Brain pericyte (primary cell): ENCODE measurements around the gene MAP3K21.

Experiments used
- DNase-seq: peaks from one replicate; pipeline ENCODE4 v3.0.0-alpha.2; 2012; ENCODE audit warnings: low read depth, low spot score

The MAP3K21 gene

DNA sequence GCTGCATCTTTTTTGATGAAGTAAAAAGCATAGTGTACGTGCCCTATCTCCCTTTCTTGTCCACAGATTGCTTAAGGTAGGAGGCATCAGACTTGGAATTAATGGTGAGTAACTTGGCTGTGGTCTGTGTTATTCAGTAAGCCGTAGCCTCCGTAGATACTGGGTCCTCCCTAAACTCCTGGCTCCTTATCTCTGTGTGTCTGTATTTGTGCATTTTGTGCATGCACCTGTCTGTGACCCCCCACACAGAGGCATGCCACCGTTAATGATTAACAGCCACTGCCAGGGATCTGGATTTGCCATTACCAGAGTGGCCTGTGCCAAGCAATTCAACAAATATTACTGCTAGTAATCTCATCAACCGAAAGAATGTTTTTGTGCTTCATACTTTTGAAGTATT, 31.9 kb downstream of the MAP3K21 start:
- DNase-seq, result no peak

DNA sequence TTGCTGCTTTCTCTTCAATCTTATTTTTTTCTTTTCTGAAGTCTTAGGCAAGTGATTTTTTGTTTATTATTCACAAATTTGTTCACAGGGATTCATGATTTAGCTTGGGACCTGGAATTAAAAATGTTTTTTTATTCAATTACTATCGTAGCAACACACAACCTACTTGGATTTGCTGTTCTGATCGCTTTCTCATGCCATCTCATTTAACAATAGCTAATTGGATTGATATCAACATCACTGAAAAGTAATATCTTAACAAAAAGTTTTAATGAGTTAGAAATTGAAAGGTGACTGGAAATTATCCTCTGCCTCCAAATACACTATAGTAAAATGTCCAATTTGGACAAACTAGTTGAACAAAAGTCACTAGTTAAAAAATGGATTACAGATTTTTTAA, 32.4 kb downstream of the MAP3K21 start:
- no peak for DNase-seq

- no peak for DNase-seq
Measured at GRCh38 chr1:233360525-233361102, 33.1 kb downstream of the MAP3K21 start.

DNA sequence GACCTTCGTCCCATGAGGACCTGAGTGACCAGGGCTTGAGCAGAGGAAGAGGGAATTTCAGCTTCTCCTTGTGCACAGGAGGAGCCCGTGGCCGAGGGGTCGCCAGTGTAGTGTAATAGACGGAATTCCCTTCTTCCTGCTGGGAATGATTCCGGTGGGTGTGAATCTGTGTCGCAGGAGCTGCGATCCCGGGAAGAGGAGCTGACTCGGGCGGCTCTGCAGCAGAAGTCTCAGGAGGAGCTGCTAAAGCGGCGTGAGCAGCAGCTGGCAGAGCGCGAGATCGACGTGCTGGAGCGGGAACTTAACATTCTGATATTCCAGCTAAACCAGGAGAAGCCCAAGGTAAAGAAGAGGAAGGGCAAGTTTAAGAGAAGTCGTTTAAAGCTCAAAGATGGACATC, 34.4 kb downstream of the MAP3K21 start:
- DNase-seq, result no peak

DNA sequence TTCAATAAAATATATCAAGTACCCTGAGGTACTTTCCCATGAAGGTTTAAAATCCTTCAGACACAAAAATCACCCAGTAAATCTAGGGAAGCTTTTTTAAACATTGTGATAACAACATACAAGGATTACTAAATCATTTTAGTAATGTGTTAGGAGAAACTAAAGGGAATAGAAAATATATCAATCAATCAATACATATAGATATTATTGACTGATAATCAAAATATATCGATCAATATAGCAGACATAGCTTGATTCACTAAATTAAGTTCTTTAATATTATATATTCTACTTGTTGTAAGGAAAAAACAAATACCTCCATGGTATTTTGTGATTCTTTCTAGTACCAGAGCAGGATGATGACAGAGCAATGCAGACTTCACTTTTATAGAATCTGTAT, 35.2 kb downstream of the MAP3K21 start:
- no peak for DNase-seq

GRCh38 chr1:233364026-233364425, 36.5 kb downstream of the MAP3K21 start:
- no peak for DNase-seq

DNA sequence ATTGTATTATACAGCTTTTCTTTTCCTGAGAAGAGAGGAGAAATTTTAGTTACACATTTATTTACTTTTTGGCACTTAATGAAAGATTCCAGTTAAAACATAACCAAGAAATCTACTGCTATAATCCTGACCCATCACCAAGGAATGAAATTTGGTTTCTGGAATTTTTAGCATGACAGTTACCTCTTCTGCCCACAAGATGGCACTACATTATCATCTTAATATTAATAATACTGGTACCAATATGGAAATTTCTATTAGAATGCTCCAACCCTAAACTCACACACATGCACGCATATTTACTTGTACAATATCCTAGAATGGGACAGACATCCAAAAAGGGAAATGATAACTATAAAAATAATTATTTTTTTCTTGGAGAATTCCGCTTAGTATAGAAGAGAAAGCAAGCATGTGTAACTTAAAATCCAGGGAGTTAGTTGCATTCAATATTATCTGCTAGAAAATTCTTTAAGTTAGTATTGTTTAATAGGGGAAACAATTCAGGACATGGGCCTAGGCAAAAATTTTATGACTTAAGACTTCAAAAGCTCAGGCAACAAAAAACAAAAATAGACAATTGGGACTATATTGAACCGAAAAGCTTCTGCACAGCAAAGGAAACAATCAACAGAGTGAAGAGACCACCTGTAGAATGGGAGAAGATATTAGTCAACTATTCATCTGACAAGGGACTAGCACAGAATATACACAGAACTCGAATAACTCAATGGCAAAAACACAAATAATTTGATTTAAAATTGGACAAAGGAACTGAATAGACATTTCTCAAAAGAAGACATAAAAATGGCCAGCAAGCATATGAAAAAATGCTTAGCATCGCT, 37.4 kb downstream of the MAP3K21 start:
- DNase-seq, result no peak

GRCh38 chr1:233366575-233366974, 39.1 kb downstream of the MAP3K21 start:
- no peak for DNase-seq

DNA sequence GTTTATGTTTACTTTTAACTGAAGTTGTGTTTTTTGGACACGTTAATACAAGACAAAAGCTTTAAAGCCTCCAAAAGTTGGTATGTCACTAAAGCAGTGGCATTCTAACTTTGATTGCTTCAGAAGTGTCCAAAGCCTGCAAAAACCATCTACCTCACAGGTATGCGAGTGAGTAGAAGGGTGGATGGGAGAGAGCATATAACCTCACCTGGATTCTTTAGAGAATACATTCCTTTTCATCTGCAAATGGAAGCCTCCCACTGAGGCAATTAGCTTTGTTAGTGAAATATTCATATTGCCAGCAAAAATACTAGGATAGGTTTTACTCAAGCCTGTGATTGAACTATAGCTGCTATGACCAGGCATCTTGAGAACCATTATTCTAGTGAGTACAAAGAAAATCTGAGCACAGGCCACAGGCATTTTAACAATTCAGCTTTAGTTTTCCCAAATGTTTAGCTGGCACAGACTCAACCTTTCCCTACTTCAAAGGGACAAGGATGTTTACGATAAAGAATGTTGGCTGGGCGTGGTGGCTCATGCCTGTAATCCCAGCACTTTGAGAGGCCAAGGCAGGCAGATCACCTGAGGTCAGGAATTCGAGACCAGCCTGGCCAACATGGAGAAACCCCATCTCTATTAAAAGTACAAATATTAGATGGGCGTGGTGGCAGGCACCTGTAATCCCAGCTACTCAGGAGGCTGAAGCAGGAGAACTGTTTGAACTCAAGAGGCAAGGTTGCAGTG, 39.7 kb downstream of the MAP3K21 start:
- no peak for DNase-seq

- no peak for DNase-seq
Measured at GRCh38 chr1:233368106-233368788, 40.7 kb downstream of the MAP3K21 start.

- DNase-seq, result no peak
Measured at GRCh38 chr1:233368789-233369130, 41.2 kb downstream of the MAP3K21 start.

- DNase-seq, result no peak
Measured at GRCh38 chr1:233372218-233373120, 44.9 kb downstream of the MAP3K21 start.

- DNase-seq, result no peak
Measured at GRCh38 chr1:233373226-233373625, 45.7 kb downstream of the MAP3K21 start.

GRCh38 chr1:233375653-233376052, 48.1 kb downstream of the MAP3K21 start:
- DNase-seq, result no peak

GRCh38 chr1:233376382-233377110, 49.0 kb downstream of the MAP3K21 start:
- no peak for DNase-seq

DNA sequence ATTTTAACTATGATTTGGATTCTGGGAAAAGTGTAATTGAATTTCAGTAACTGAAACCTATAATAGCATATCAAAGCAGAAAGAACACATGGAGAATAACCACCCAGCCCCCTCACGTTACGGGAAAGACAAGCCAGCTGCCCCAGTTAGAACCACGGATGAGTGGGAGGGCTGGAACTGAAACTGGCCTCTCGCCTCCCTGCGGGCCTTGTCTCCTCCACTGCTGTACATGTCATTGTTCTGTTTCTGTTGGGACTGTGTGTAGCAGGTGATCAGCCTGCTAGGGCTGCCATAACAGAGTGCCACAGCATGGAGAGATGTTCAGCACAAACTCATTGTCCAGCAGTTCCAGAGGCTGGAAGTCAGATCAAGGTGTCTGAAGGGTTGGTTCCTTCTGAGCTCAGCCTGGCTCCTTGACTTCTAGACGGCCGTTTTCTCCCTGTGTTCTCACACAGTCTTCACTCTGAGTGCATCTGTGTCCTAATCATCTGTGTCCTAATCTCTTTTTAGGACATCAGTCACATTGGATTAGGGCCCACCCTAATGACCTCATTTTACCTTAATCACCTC, 52.4 kb downstream of the MAP3K21 start:
- DNase-seq, result no peak

- no peak for DNase-seq
Measured at GRCh38 chr1:233381806-233382205, 54.3 kb downstream of the MAP3K21 start.

DNA sequence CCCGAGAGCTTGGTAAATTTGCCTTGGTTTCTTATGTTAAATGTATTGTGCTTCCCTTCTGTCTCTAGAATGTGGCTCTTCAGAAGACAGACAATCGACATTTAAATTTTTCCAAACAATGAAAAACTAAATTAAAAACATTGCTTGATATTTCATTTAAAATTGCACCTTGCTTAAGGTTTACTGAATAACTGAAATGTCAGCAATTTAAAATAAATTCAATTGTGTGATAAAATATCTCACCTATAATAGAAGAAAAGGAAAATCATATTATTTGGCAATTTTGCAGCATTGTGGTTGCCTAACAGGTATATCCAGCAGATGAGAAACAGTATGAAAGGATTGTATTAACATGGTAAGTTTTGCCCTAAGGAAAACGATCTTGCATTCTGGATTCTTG, 56.5 kb downstream of the MAP3K21 start:
- no peak for DNase-seq

- DNase-seq, result no peak
Measured at GRCh38 chr1:233386336-233386735, 58.8 kb downstream of the MAP3K21 start.

DNA sequence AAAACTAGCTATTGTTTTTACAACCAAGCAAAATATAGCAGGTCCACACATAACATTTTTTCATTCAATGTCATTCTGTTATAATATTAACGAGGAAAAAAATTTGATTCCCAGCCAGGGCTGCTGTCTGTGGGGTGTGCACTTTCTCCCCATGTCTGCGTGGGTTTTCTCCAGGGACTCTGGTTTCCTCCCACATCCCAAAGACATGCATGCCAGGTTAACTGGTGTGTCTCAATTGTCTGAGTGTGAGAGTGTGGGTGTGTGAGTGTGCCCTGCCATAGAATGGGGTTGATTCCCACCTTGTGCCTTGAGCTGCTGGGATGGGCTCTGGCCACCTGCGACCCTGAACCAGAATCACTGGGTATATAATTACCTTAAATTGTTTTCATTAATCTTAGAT, 60.1 kb downstream of the MAP3K21 start:
- no peak for DNase-seq
